Spleen (tissue), 11 donors: Measurements from ENCODE around the gene TGM1. TPM values are rescaled to one million over a fixed set of nuclear protein-coding genes. Genes with fewer than 3 reads are reported as not detected.

ENCODE experiments used
- DNase-seq: peaks from one replicate; pipeline ENCODE4 v3.0.0-alpha.2; 2020
- H3K27ac ChIP-seq, 8 donors: fragments of 200-600 bp; sonication (generic) in 7 of 8; 1 replicate in 4 of 8; 2 replicates in 4 of 8; pipeline versions ENCODE4 v1.5.0 to v1.8.0; 2016 to 2021; ENCODE audit warnings: inconsistent platforms in 4 of 8, mild to moderate bottlenecking in 4 of 8, moderate library complexity in 1 of 8
- H3K27me3 ChIP-seq, 7 donors: fragments of 200-600 bp; sonication (generic) in 6 of 7; replicated peaks in 1 of 7; 1 replicate in 4 of 7; 2 replicates in 3 of 7; pipeline versions ENCODE4 v1.5.0 to v1.8.0; 2016 to 2021; ENCODE audit warnings: inconsistent platforms in 3 of 7, mild to moderate bottlenecking in 1 of 7
- H3K36me3 ChIP-seq, 6 donors: fragments of 200-600 bp; sonication (generic) in 5 of 6; 1 replicate in 4 of 6; 2 replicates in 2 of 6; pipeline versions ENCODE4 v1.5.0 to v1.8.0; 2016 to 2021; ENCODE audit warnings: inconsistent platforms in 2 of 6
- H3K4me1 ChIP-seq, 6 donors: fragments of 200-600 bp; sonication (generic) in 5 of 6; 1 replicate in 3 of 6; 2 replicates in 3 of 6; pipeline versions ENCODE4 v1.5.0 to v1.8.0; 2016 to 2021; ENCODE audit warnings: inconsistent platforms in 3 of 6
- H3K4me3 ChIP-seq, 8 donors: fragments of 200-600 bp; sonication (generic) in 7 of 8; 1 replicate in 4 of 8; 2 replicates in 4 of 8; pipeline versions ENCODE4 v1.5.0 to v1.8.0; 2016 to 2021; ENCODE audit warnings: inconsistent platforms in 4 of 8, mild to moderate bottlenecking in 4 of 8, moderate library complexity in 2 of 8
- H3K9me3 ChIP-seq, 8 donors: fragments of 200-600 bp; sonication (generic) in 7 of 8; 1 replicate in 4 of 8; 2 replicates in 4 of 8; pipeline versions ENCODE4 v1.5.0 to v1.8.0; 2016 to 2021; ENCODE audit warnings: inconsistent platforms in 4 of 8
- POLR2A ChIP-seq, 3 donors: fragments of 450-650 bp; IDR thresholded peaks; one replicate each; pipeline ENCODE4 v1.5.1; 2017; ENCODE audit warnings: antibody characterized with exemption in 3 of 3, mild to moderate bottlenecking in 1 of 3
- POLR2AphosphoS5 ChIP-seq, 3 donors: sonication (generic); formaldehyde crosslinking; IDR thresholded peaks; one replicate each; pipeline ENCODE4 v1.5.1; 2017; ENCODE audit warnings: antibody characterized with exemption in 3 of 3
- WGBS, 5 donors: extraction: QIAGEN DNeasy Blood & Tissue Kit in 3 of 5; methylation state at CpG; one replicate each; pipeline versions ENCODE4 v1.1.5 to v1.1.7; 2013 to 2018; 5-methylcytosine and 5-hydroxymethylcytosine counted together
- intact Hi-C: fragments of 100-400 bp; cut with DNase I; formaldehyde crosslinking; loops from one replicate; pipeline ENCODE4 v1.15.0; 2023; ENCODE audit warnings: low total_unique reads
- polyA plus RNA-seq, 3 donors: library from polyadenylated mRNA; stranded (reverse); fragments of 200-250 nt; gene quantifications; one replicate each; pipeline ENCODE4 v1.2.1, GENCODE V29; 2013
- total RNA-seq, 7 donors: library from RNA; depleted of rRNA in 3 of 7; stranded (reverse); fragments of >200 nt in 3 of 7; fragmentation: NEBNext Ultra II Directional in 4 of 7; extraction: Animal tissue kit (Norgen Biotek cat#: 25700) in 4 of 7; gene quantifications; one replicate each; pipeline versions ENCODE4 v1.1.0 to v1.2.1, GENCODE V29; 2016 to 2021
- TF ChIP-seq, protein P1 (sequence below), 11 experiments: fragments of 200-600 bp in 7 of 11; fragments of 450-650 bp in 4 of 11; sonication (generic) in 4 of 11; IDR thresholded peaks in 8 of 11; conservative IDR thresholded peaks in 3 of 11; 1 replicate in 7 of 11; 2 replicates in 4 of 11; pipeline versions ENCODE4 v1.4.0 to v1.8.0; 2016 to 2021; ENCODE audit warnings: antibody characterized with exemption in 11 of 11, inconsistent platforms in 4 of 11, mild to moderate bottlenecking in 1 of 11
- donor health status: healthy with polysubstance abuse.
- donor health status: DM: no; HTN: no; CAD: no; lungs with moderate emphysema.
- donor health status: DM: no; HTN: no; CAD: no.
- donor health status: Bipolar disorder and iron deficiency.
- donor health status: healthy.
- donor health status: DM: no; HTN: no; CAD: no.
- donor health status: DM: yes; HTN: yes; CAD: no.

Gene TGM1
- total and polyA plus RNA-seq, 10 donors: 1.4 to 4.8 (median 2.7) TPM

DNA sequence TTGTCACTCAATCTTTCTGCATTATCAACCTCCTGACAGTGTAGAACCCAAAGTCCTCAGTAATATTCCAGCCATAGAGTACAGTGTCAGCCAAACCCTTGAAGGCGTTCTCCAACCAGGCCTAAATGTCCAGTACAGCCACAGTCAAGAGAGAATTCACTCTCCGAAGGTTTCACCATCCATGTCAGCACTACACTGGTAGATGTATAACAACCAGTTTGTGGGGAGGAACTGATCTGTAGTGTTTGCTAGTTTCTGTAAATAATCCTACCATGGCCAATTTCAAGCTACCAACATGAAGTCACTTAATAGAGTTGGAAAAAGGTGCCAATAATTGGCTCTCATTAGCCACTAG is 46.7 kb downstream of the TGM1 start:
- Histone ChIP-seq H3K4me1 (peaks cover 24 to 48% (median 43%) of the 10 kb centered on the region in 6 donors), H3K27me3 (no peaks in the 10 kb centered on the region), H3K9me3 (no peaks in the 10 kb centered on the region), H3K4me3 (peak overlapping the region in 2 of 8 donors; percentile 69 to 96), H3K36me3 (peaks cover 0 to 34% (median 10%) of the 10 kb centered on the region in 6 donors), H3K27ac (peak overlapping the region; percentile 91 to 99 (median 96))
- WGBS, 5 donors: 83 to 92% (median 88%) methylated on average over 2 of the region's 2 CpGs
- intact Hi-C loops: no loop called here
- no peak for DNase-seq
- TF ChIP-seq POLR2AphosphoS5 (IDR thresholded peaks at IDR 0.05) (no peak), POLR2A (IDR thresholded peaks at IDR 0.05) (no peak)
- TF ChIP-seq, protein P1, sequence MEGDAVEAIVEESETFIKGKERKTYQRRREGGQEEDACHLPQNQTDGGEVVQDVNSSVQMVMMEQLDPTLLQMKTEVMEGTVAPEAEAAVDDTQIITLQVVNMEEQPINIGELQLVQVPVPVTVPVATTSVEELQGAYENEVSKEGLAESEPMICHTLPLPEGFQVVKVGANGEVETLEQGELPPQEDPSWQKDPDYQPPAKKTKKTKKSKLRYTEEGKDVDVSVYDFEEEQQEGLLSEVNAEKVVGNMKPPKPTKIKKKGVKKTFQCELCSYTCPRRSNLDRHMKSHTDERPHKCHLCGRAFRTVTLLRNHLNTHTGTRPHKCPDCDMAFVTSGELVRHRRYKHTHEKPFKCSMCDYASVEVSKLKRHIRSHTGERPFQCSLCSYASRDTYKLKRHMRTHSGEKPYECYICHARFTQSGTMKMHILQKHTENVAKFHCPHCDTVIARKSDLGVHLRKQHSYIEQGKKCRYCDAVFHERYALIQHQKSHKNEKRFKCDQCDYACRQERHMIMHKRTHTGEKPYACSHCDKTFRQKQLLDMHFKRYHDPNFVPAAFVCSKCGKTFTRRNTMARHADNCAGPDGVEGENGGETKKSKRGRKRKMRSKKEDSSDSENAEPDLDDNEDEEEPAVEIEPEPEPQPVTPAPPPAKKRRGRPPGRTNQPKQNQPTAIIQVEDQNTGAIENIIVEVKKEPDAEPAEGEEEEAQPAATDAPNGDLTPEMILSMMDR (IDR thresholded peaks at IDR 0.05 in 8 of 11, conservative IDR thresholded peaks at IDR 0.05 in 3 of 11): no peak

DNA sequence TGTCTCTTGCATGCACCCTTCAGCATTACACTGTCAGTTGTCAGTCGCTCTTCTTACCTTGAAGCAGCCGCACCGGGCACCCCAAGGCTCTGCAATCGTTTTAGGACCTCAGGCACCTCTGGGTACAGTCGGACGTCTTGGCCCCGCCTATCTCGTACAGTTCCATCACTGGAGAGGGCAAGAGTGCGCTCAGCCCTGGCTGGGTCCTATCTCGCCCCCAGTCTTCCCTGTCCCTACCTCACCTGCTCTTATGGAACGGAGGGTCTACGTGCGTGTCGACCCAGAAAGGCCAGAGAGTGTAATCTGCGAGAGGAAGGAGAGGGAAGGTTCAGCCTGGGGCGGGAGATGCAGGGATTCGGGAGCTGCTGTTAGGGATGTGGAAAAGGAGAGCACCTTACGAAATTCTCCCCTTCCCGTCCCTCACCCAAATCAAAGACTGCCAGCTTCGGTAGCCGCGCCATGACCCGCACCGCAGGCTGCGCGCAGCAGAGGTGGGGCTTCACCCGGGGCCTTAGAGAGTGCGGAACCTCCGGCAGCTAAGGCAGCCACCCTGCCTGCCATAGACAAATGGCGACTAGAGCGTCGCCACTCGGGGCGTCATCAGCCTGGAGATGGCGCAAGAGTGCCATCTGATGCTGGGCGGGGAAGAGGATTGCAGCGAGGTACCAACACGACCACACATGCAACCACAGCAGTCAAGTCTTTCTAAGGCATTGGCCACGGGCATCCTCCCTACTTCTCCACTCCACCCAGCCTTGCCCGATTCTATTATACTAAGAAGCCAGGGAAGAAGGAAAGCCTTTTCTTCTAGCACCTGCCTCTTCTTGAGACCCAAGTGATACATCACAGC is 47.3 kb downstream of the TGM1 start, which contains the start of gene MDP1:
Gene MDP1, minus strand, starts transcription at position 572 of the 850 bp plus-strand sequence. Its CDS starts 111 bp downstream, at position 461.
- 0 to 1% (median 0%) methylated on average over 32 to 40 of the region's 40 CpGs for WGBS, 5 donors
- intact Hi-C loops: no loop called here
- peak within 1 kb of the TSS; percentile 91 to 99 (median 96) for H3K27ac ChIP-seq
- H3K4me3 ChIP-seq: peak within 1 kb of the TSS; percentile 60 to 96 (median 77)
- H3K4me1 ChIP-seq: peaks cover 24 to 54% (median 48%) of the 10 kb centered on the region in 6 donors
- TF ChIP-seq POLR2A (IDR thresholded peaks at IDR 0.05) (peak in 2 of 3 donors; percentile 19 to 77), POLR2AphosphoS5 (IDR thresholded peaks at IDR 0.05) (peak; percentile 96 to 97 (median 97))
- TF ChIP-seq, protein P1 (IDR thresholded peaks at IDR 0.05 in 8 of 11, conservative IDR thresholded peaks at IDR 0.05 in 3 of 11): peak in 10 of 11 experiments; percentile 38 to 79 (median 73)
- peak; percentile 97 for DNase-seq
- no peaks in the 10 kb centered on the region for H3K27me3 ChIP-seq
- H3K36me3 ChIP-seq: peaks cover 0 to 40% (median 15%) of the 10 kb centered on the region in 6 donors
- H3K9me3 ChIP-seq: no peaks in the 10 kb centered on the region

DNA sequence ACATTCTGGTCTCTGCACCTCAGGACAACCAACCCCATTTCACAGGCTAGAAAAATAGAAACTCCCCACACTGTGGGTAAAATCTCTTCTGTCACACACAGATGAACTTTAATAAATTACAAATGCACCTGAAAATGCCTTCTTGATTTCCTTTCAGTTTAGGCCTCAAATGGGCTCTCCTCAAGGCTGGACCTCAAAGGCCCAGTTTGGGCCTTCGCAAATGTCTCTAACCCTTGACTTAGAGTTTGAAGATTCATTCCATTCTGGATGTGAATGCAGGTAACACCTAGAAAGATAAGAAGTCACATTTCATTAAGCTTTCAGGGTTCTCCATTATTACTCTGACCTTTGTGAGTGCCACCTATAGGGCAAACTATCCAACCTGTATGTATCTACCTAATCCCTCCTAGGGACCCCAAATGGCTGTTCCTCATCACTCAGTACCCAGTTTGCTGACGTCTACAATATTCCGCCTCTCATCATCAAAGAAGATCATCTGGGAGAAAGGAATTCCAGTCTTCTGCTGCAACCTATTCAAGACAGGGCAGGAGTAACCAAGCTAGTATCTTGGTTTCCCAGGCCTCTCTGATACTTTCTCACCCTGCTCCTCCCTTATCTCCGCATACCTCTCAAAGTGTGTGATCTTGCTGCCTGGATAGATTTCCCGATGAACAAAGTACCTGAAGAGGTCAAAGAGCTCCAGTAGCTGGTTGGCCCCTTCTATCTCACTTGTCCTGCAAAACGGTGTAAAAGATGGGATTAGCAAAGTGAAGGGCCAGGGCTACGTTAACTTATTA is 48.9 kb downstream of the TGM1 start:
- 91 to 95% (median 93%) methylated on average over 7 of the region's 7 CpGs for WGBS, 5 donors
- intact Hi-C loops: no loop called here
- H3K4me1 ChIP-seq: peaks cover 24 to 68% (median 49%) of the 10 kb centered on the region in 6 donors
- H3K36me3 ChIP-seq: peaks cover 0 to 57% (median 32%) of the 10 kb centered on the region in 6 donors
- no peaks in the 10 kb centered on the region for H3K27me3 ChIP-seq
- H3K27ac ChIP-seq: peak overlapping the region; percentile 93 to 100 (median 98)
- TF ChIP-seq POLR2A (IDR thresholded peaks at IDR 0.05): no peak
- TF ChIP-seq, protein P1 (IDR thresholded peaks at IDR 0.05 in 8 of 11, conservative IDR thresholded peaks at IDR 0.05 in 3 of 11): no peak
- TF ChIP-seq POLR2AphosphoS5 (IDR thresholded peaks at IDR 0.05): no peak
- no peaks in the 10 kb centered on the region for H3K9me3 ChIP-seq
- no peak for DNase-seq
- peak overlapping the region in 5 of 8 donors; percentile 64 to 90 (median 72) for H3K4me3 ChIP-seq
